GM18507 (cell line): Measurements from ENCODE around the gene NRXN3.

ENCODE experiments used
- DNase-seq: peaks from one replicate; pipeline ENCODE4 v3.0.0; 2011; ENCODE audit warnings: low read depth; ENCODE audit not compliant: insufficient read length; ENCODE audit errors: extremely low spot score
- FAIRE-seq: peaks from 2 replicates; lab custom pipeline; 2011; peaks lifted over from hg19 to GRCh38; lab: Jason Lieb, UNC

Gene NRXN3

DNA sequence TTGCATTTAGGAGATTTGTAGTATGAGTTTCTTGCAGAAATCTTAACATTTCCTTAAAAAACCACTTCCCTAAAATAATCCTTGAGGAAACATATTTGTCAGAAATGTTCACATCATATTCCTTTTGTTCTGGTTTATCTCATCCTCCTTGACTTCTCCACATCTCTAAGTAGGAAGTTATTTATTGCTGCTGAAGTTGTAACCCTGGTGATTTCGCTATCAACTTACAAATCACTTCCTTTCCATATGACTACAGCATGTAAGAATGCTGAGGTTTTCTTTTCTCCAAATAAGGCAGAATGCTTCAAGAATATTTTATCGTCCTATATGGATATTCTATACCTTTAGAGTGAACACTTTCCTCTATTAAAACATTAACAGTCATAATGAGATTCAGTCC lies 751.7 kb downstream of the NRXN3 start:
- DNase-seq (no peak), FAIRE-seq (no peak)

DNA sequence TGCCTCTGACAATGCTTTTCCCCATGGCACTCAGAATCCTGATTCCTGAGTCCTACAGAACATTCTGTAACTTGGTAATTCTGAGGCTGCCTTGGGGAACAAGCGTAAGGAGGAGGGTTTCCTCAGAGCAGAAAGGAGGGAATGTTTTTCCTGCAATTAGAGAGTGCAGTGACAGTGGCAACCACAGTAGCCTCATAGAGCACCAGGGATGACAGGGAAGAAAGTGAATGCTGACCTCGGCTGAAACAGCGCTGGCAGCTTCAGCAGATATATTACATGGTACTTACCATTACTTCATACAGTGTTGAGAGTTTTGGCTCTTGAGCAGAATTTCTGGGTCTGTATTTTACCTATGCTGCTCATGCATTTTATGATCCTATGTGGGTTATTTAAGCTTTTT lies 757.1 kb downstream of the NRXN3 start:
- no peak for DNase-seq
- no peak for FAIRE-seq

DNA sequence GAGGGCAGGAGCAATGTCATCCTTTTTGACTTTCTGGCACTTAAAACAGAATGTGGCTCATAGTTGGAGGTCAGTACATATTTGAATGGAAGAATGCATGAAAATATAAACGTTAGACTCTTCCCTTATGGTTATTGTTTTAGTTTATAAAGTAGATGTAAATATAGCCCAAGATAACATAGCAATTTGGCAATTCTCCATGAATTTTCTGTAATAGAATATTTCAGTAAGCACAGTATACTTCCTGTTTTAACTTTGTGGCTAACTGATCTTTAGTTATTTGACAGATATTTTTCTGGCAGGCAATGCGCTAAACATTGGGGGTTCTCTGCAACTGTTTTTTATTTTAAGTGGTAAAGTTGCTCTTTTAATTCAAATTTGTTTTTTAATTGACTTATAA lies 763.0 kb downstream of the NRXN3 start:
- FAIRE-seq (no peak), DNase-seq (no peak)

DNA sequence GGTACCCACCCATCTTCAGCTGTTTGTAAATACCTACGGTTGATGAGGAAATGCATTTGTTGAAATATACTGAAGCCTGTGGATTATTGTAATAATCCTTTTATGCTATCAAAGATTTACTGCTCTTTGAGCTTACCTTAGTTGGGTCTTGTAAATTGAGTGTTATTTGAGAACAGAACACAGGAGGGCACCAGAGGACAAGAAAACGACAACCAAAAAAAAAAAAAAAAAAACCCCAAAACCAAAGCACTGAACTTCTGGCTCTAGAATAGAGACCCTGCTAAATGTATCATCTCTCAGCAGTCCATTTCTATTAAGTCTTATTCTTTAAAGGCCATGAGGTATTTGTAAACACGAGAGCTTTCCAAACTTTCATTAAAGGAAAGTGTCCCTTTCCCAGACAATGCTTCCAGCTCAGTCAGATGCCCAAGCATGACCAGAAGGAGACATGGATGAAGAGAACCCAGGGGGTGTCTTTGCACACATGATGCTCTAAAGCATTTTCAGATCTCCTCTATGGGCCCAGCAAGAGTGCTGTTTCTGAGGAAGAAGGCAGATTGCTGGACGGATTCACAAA lies 763.9 kb downstream of the NRXN3 start:
- no peak for DNase-seq
- peak; percentile 15 for FAIRE-seq

DNA sequence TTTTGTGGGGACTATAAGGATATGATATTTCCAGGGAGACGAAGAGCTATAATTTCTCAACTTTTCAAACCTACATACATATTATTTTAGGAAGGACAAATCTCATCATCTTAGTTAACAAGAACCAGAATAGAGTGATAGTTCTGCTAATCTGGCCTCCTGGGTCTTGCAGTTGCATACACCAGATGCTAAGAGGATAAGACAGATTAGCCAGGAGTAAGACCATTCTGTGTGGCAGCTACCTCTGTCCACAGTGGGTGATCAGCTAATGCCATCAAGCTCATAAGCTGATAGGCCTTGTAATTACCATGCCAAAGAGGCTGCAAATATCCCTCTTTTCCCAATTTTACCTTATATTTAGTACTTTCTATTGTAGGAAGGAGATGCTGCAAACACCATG lies 776.8 kb downstream of the NRXN3 start:
- no peak for FAIRE-seq
- DNase-seq = no peak

DNA sequence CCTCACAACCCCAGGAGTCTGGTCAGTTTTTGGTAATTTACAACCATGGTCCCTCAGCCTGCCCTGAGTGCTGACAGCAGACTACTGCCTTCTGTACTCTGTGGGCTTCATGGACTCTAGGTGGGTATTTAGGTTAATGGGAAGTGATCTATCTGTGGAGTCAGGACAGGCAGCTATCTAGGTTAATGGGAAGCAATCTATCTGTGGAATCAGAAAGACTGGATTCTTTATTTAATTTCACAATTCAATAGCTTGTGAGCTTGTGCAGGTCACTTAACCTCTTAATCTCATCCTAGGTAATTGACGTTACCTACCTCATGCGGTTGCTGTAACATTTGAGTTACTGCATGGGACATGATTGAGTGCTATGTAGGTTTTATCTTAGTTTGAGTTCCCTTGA lies 777.5 kb downstream of the NRXN3 start:
- FAIRE-seq = no peak

DNA sequence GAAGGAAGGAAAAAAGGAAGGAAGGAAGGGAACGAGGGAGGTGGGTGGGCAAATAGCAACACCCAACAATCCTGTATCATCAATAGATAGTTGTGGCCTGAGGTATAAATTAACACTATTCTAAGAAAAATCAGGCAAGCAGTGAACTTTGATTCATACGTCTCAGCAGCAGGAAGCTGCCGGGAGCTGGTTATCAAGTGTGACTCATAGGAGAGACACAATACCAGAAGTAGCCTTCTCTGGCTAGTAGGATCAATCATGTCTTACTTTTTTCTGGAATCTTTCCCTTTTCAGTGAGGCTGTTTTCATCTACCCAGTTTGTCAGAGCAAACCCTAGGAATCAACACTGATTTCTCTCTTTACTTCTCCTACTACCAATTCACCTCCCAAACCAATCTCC lies 780.5 kb downstream of the NRXN3 start:
- FAIRE-seq (no peak), DNase-seq (no peak)

More for the DNA sequence above, 777.5 kb downstream of the NRXN3 start:
- DNase-seq = no peak

DNA sequence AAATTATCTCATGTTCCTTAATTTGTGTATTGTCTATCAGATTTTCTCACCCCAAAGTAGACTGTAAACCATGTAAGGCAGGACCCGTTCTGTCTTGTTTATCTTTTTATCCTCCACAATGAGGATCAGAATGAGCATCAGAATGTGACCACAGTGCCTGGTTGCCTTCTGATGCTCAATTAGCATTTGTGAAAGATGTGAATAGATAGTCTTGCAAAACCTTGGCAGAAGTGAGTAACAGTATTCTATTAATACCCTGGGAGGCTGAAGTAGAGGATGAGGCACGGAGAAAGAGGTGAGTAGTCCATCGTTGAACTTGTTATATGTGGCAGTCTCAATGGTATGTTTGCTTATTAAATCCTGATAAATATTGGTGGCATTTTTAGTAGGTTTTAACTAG lies 781.4 kb downstream of the NRXN3 start:
- FAIRE-seq = no peak
- DNase-seq = no peak

DNA sequence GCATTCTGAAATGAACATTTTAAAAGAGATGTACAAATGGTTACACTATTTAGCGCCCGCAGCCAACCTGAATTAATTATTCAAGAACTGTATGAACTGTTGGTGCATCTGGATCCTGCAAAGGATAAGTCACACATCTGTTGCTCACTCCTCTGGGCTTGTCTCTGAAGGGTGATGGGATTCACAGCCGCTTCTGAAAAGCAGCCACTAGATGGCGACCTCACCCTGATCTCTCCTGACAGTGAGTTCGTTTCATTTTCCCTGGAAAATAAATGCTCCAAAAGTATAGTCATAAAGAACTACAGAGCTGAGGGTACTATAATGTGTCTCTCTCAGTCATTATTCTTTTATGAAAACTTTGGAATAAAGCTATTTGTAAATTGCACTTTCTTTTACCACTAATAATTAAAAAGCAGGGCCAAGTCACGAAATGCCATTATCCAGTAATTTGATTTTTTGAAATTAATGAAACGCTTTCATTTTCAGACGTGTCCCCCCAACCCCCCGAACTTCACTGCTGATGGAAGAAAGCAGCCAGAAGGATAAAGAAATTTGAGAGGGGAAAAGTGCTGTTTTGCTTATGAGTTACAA lies 789.6 kb downstream of the NRXN3 start:
- DNase-seq (peak; percentile 4), FAIRE-seq (peak; percentile 46)

DNA sequence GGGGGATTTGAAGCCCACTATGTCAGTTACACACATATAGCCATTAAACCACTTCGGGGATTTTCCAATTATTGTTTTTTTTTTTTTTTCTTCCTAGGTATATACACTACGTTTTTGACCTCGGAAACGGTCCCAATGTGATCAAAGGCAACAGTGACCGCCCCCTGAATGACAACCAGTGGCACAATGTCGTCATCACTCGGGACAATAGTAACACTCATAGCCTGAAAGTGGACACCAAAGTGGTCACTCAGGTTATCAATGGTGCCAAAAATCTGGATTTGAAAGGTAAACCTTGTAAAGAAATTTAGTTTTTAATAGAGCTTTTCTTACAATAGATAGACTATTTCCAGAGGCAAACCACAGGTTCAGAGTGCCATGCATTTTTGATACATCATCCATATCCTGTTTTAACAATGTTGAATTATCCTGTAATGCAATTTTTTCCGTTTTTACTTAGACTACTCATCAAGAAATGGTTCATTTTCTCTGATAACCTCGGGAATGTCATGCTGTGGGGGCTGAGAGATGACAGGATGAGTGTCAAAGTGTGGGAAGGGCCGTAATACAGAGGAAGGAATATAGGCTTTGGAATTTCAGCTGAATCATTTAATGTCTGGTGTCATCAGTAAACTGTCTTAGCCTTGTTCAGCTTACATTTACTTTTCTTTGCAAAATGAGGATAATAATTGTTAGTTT lies 797.1 kb downstream of the NRXN3 start:
- FAIRE-seq (no peak), DNase-seq (no peak)

DNA sequence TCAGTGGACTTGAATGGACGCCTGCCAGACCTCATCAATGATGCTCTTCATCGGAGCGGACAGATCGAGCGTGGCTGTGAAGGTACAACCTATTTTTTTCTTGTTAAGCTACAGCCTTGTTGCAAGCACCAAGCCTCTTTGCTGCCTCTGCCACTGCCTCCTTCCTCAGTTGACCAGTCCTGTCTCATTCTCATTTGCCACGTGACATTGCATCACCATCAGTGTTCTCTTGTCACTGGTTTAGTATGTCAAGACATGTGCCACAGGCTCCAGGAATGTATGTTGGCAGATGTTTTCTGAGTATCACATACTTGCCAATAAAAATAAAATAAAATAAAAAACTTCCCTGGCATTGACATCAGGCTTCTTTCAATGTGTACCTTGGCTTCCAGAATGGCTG lies 798.1 kb downstream of the NRXN3 start:
- DNase-seq = no peak

DNA sequence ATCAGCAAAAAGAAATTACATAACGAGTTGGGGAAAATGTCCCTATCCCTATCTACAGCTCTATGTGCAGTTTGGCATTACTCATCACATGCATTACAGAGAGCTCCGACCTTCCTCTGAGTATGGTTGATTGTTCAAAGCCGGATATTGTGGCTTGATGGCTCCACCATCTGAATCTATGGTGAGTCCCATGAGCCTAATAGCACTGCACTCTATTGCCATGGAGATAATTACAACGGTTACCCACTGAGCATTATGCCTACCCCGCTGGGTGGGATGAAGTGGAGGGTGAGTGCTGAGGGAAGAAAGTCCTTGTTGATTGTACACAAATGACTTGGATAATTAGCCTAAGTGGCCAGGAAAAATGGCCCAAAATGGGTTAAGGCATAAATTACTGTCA lies 800.5 kb downstream of the NRXN3 start:
- DNase-seq (no peak), FAIRE-seq (no peak)

More for the DNA sequence above, 798.1 kb downstream of the NRXN3 start:
- FAIRE-seq = no peak

DNA sequence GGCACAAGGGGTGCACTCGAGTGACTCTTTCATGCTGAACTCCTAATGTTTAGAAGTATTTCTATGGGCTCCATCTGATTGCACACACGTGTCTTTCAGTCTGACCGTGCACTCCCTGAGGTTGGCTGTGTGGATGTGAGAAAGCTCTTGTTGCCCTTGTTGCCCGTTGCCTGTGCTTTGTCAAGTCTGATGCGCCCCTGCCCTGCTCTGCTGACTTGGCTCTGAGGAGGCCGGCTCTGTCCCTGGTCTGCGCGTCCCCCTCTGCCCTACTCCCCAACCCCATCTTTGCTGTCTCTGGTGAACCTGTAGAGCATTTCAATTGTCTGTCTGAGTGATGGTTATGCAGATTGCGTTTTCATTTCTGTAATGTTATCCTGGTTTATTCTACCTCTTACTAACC lies 802.3 kb downstream of the NRXN3 start:
- DNase-seq (no peak), FAIRE-seq (no peak)

DNA sequence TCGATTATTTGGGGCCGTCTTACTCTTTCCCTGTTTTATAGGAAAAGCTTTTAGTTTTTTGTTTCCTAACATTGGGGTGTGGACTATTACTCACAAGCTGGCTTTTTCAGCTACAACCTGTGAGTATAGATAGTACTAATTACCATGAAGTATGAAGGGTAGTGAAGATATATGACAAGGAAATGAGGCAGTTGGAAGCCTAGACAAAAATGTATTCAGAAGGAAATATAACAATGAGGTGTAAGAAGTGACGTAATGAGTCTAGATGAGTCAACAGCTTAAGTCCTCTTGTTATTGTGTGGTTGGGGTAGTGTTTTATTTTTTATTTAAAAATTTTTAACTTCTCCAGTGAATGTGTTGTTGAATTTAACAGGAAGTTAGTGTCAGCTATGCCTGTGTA lies 804.5 kb downstream of the NRXN3 start:
- no peak for FAIRE-seq
- DNase-seq = no peak

DNA sequence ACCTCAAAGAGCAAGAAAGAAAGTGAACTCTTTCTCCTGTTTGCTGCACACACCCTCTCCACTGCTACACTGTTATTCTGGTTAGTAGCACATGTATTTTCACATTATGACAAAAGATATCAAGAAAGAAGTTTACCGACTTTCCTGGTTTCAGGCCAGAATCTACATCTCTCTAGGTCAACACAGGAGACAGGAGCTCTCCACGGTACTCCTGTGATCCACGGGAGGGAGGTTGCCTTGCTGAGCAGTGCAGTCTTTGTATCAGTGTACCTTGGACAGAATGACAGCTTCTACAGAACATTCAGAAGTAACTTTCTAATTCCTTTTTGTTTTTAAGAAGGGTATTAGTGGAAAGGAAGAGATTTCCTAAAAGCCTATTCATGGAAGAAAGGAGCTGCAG lies 805.6 kb downstream of the NRXN3 start:
- DNase-seq (no peak), FAIRE-seq (no peak)

DNA sequence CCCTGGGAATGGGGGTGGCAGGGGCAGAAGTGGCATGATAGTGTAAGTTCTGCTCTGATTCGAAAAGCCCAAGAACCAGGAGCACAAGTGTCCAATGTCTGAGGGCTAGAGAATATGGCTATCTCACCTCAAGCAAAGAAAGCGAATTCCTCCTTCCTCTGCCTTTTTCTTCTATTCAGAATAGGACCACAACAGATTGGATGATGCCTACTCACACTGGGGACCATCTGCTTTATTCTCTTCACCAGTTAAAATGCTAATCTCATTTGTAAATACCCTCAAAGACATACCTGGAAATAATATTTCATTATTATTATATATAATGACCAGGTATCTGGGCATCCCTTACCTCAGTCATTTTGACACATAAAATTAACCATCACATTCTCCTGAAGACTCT lies 808.7 kb downstream of the NRXN3 start:
- FAIRE-seq (no peak), DNase-seq (no peak)

DNA sequence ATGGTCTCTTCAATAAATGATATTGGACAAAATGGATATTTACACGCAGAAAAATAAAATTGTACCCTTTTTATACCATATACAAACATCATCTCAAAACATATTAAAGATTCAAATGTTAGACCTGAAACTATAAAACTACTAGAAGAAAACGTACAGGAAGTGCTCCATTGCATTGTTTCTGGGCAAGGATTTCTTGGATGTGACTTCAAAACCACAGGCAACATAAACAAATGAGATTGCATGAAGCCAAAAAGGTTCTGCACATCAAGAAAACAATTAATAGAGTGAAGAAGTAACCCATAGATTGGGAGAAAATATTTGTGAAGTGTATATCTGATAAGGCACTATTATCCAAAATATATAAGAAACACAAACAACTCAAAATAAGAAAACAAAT lies 812.4 kb downstream of the NRXN3 start:
- DNase-seq = no peak
- FAIRE-seq = no peak

DNA sequence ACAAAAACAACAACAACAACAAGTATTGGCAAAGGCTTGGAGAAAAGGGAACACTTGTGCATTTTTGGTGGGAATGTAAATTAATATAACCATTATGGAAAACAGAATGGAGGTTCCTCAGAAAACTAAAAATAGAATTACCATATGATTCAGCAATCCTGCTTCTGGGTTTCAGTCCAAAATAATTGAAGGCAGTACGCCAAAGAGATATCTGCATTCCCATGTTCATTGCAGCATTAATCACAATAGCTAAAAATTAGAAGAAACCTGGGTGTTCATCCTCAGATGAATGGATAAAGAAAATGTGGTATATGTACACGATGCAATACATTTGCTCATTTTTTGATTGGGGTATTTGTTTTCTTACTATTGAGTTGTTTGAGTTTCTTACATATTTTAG lies 813.0 kb downstream of the NRXN3 start:
- FAIRE-seq (no peak), DNase-seq (no peak)

DNA sequence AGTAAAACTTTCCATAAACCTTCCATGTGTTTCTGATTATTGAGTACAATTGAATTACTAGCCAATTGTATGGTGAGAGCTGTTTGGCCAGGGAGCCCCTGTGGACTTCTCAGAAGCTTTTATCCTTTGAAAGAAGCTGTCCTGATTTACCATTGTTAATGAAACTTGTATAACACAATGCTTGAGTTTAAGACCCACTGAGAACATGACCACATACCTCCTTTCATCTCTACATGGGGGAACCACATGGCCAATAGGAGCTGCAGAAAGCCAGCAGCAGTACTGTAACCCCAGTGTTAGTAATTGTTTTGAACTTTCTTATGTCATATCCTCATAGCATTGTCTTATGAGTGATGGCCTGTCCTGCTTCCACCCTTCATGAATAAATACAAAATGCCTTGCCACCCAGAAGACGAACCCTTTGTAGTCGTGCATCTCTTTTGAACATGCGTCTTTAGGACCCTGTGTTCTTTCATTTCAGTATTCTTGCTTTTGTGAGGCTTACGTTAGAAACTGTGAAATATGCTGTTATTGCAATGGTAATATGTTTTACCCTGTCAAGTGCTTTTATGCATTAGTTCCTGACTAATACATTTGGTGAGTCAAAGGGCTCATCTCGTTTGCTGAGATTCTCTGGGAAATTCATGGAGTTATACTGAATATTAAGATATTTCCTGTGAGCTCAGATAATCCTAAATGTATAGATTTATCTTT lies 815.7 kb downstream of the NRXN3 start:
- DNase-seq = no peak
- FAIRE-seq = no peak

DNA sequence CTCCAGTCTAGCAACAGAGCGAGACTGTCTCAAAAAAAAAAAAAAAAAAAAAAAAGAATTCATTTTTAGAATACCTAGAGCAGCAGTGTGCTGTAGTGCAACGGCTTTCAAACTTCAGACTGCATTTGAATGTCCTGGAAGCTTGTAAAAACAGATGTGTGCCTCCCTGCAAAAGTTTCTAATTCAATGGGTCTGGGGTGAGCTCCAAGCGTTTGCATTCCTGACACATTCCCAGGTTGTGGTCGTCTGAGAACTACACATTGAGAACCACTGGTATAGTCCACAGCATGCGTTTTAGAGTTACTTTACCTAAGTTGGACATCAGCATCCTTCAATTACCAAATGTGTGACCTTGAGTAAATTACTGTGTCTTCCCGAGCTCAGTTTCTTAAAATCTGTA lies 816.8 kb downstream of the NRXN3 start:
- DNase-seq = no peak
- no peak for FAIRE-seq

DNA sequence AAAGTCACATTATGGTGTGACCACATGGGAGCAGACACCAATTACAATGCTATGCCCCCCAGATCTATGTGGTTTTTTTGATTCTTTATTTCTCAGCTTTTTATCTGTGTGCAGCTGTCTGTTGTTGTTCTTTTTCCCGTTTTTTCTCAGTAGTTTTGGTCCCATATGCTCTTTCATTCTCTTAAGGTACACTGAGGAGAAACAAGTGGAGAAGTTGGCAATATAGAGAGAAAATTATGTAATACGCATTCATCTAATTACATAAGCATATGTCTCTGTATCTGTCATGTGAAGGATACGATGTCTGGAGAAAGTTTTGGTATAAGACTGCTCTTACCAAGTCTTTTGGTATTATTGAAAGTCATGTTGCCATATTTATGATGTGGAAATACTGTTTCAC lies 819.0 kb downstream of the NRXN3 start:
- DNase-seq = no peak
- FAIRE-seq = no peak
